ENCODE results near the gene PRAC2. TPM values are rescaled to one million over a fixed set of nuclear protein-coding genes. Genes with fewer than 3 reads are reported as not detected.

Gene PRAC2
- total RNA-seq, 1 donor, result not detected

DNA sequence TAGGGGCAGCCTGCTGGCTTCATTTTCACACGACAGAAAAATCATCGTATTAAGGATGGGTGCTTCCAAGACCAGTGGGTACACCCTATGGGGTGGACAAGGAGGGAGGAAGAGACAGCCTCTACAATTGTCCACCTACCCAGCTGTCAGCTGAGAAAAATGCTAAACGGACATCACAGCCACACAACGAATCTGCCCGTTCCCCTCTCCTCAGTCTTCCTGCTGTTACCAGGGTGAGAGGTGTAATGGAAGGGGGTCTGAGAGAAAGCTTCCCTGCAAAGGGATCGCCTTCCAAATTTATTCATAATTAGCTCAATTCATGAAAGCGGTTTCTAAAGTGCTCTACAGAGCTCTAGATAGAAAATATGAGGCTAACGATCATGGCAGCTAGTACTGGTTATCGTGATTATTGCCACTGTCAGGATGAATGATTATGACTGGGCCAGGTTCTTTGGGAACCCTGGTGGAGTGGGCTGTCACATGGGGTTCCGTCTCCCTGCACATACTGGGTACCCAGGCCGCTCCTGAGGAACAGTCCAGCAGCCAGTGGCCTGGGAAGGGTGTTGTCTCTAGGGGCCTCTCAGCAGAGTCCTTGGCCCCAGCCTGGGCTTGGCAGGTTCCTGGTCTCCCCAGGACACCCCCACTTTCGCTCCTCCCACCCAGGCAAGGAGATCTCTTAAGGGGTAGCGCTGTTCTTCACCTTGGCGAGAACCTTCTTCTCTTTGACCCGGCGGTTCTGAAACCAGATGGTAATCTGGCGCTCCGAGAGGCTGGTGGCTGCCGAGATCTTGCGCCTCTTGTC, 3.3 kb downstream of the PRAC2 start:
- Histone ChIP-seq H3K36me3 (ENCODE audit: insufficient read depth, low read length) (no peaks in the 10 kb centered on the region), H4K20me1 (ENCODE audit: insufficient read depth, low read length) (peaks cover 3% of the 10 kb centered on the region), H3K27me3 (ENCODE audit: insufficient read depth, low read length) (peaks cover 99% of the 10 kb centered on the region), H2AFZ (ENCODE audit: low read length) (no peak overlapping the region), H3K79me2 (ENCODE audit: insufficient read depth, low read length) (no peaks in the 10 kb centered on the region), H3K9me3 (ENCODE audit: low read depth, low read length) (no peaks in the 10 kb centered on the region), H3K4me2 (ENCODE audit: insufficient read depth, low read length) (no peak overlapping the region), H3K4me1 (ENCODE audit: insufficient read depth, low read length) (peaks cover 5% of the 10 kb centered on the region), H3K4me3 (ENCODE audit: insufficient read depth, low read length) (no peak overlapping the region), H3K27ac (ENCODE audit: low read depth, low read length) (no peak overlapping the region)
- DNase-seq (ENCODE audit: insufficient read length, low spot score, missing footprints), result no peak
- TF ChIP-seq, protein P1, sequence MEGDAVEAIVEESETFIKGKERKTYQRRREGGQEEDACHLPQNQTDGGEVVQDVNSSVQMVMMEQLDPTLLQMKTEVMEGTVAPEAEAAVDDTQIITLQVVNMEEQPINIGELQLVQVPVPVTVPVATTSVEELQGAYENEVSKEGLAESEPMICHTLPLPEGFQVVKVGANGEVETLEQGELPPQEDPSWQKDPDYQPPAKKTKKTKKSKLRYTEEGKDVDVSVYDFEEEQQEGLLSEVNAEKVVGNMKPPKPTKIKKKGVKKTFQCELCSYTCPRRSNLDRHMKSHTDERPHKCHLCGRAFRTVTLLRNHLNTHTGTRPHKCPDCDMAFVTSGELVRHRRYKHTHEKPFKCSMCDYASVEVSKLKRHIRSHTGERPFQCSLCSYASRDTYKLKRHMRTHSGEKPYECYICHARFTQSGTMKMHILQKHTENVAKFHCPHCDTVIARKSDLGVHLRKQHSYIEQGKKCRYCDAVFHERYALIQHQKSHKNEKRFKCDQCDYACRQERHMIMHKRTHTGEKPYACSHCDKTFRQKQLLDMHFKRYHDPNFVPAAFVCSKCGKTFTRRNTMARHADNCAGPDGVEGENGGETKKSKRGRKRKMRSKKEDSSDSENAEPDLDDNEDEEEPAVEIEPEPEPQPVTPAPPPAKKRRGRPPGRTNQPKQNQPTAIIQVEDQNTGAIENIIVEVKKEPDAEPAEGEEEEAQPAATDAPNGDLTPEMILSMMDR (IDR thresholded peaks at IDR 0.05; ENCODE audit: extremely low read depth, low read depth, low read length), result no peak

DNA sequence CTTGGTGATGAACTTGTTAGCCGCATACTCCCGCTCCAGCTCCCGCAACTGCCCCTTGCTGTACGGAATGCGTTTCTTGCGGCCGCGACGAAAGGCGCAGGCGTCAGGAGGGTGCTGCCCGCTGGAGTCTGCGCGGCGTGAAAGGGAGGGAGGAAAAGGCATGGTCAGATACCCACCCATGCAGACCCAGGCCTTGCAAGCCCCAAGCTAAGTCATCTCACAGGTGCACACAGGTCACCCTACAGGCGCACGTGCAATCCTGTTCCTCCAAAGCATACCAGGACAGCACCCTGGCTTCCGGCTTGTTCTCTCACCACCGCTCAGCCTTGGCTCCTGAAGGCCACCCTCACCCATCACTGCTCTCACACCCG, 3.9 kb downstream of the PRAC2 start:
- no peak overlapping the region for H3K4me3 ChIP-seq (ENCODE audit: insufficient read depth, low read length)
- TF ChIP-seq, protein P1 (IDR thresholded peaks at IDR 0.05; ENCODE audit: extremely low read depth, low read depth, low read length), result no peak
- peaks cover 5% of the 10 kb centered on the region for H3K4me1 ChIP-seq (ENCODE audit: insufficient read depth, low read length)
- no peak overlapping the region for H3K4me2 ChIP-seq (ENCODE audit: insufficient read depth, low read length)
- H2AFZ ChIP-seq (ENCODE audit: low read length), result no peak overlapping the region
- H4K20me1 ChIP-seq (ENCODE audit: insufficient read depth, low read length), result peaks cover 3% of the 10 kb centered on the region
- H3K9me3 ChIP-seq (ENCODE audit: low read depth, low read length), result no peaks in the 10 kb centered on the region
- no peak overlapping the region for H3K27ac ChIP-seq (ENCODE audit: low read depth, low read length)
- no peaks in the 10 kb centered on the region for H3K36me3 ChIP-seq (ENCODE audit: insufficient read depth, low read length)
- DNase-seq (ENCODE audit: insufficient read length, low spot score, missing footprints), result no peak
- no peaks in the 10 kb centered on the region for H3K79me2 ChIP-seq (ENCODE audit: insufficient read depth, low read length)
- peaks cover 99% of the 10 kb centered on the region for H3K27me3 ChIP-seq (ENCODE audit: insufficient read depth, low read length)

DNA sequence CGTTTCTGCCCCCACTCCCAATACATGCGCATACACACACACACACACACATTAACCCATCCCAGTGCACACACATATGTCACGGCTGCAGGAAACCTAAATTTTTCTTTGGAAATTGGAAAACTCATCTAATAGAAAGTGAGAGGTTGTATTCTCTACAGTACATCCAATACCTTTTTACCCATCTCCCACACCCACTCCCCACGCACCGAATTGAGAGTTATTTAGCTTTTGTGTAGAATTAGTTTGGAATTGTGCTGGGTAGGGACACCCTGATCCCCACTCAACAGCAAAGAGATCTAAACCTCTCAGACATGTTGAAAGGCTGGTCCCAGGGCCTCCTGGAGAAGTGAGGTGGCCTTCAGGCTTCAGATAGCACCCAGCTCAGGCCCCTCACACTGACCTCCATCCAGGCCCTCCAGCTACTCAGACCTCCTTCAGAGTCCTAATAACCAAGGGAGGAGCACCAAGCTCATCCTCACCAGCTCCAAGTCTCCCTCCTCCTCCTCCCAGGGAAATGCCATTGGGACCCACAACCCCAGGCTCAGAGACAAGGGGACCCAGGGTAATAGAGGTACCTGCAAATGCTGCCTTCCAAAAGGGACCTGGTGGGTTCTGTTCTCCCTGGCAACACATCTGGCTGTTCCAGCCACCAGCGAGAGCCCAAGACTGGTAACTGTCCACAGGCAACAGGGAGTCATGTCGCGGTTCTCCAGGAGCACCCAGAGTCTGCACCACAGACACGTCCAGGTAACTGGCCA, 4.6 kb downstream of the PRAC2 start:
- no peaks in the 10 kb centered on the region for H3K9me3 ChIP-seq (ENCODE audit: low read depth, low read length)
- H3K27me3 ChIP-seq (ENCODE audit: insufficient read depth, low read length), result peaks cover 99% of the 10 kb centered on the region
- no peak overlapping the region for H3K4me3 ChIP-seq (ENCODE audit: insufficient read depth, low read length)
- no peak overlapping the region for H3K4me2 ChIP-seq (ENCODE audit: insufficient read depth, low read length)
- H3K4me1 ChIP-seq (ENCODE audit: insufficient read depth, low read length), result peaks cover 5% of the 10 kb centered on the region
- no peak for DNase-seq (ENCODE audit: insufficient read length, low spot score, missing footprints)
- H3K36me3 ChIP-seq (ENCODE audit: insufficient read depth, low read length), result no peaks in the 10 kb centered on the region
- H3K79me2 ChIP-seq (ENCODE audit: insufficient read depth, low read length), result no peaks in the 10 kb centered on the region
- H4K20me1 ChIP-seq (ENCODE audit: insufficient read depth, low read length), result peaks cover 3% of the 10 kb centered on the region
- TF ChIP-seq, protein P1 (IDR thresholded peaks at IDR 0.05; ENCODE audit: extremely low read depth, low read depth, low read length), result no peak
- no peak overlapping the region for H2AFZ ChIP-seq (ENCODE audit: low read length)
- H3K27ac ChIP-seq (ENCODE audit: low read depth, low read length), result no peak overlapping the region

Data from osteoblast (primary cell).